GM23338 (cell line): Measurements from ENCODE around the gene RAB27B. TPM values are rescaled to one million over a fixed set of nuclear protein-coding genes. Genes with fewer than 3 reads are reported as not detected.

Experiments used
- ATAC-seq: fragments of 200-7000 bp; cut with Tn5 transposase; 3 replicates; pipeline ENCODE4 v1.9.1; 2020
- DNase-seq: peaks from one replicate; pipeline ENCODE4 v3.0.0-alpha.2; 2015; ENCODE audit warnings: low spot score
- H2AFZ ChIP-seq: fragments of 200-600 bp; sonication (generic); 2 replicates; pipeline ENCODE4 v1.8.0; 2016; ENCODE audit warnings: antibody characterized with exemption, mild to moderate bottlenecking, moderate library complexity
- H3F3A ChIP-seq: fragments of 200-600 bp; sonication (generic); replicated peaks from 2 replicates; pipeline ENCODE4 v1.8.0; 2017; ENCODE audit warnings: antibody characterized with exemption, mixed run types, low read depth
- H3K27ac ChIP-seq: fragments of 200-600 bp; sonication (generic); 2 replicates; pipeline ENCODE4 v1.6.1; 2016; ENCODE audit warnings: low read depth
- H3K27me3 ChIP-seq: fragments of 200-600 bp; sonication (generic); 2 replicates; pipeline ENCODE4 v1.8.0; 2016; ENCODE audit warnings: mild to moderate bottlenecking, mixed run types, moderate library complexity; ENCODE audit not compliant: insufficient read depth
- H3K36me3 ChIP-seq: fragments of 200-600 bp; sonication (generic); 2 replicates; pipeline ENCODE4 v1.8.0; 2016; ENCODE audit warnings: mild to moderate bottlenecking; ENCODE audit not compliant: insufficient read depth
- H3K4me1 ChIP-seq: fragments of 200-600 bp; sonication (generic); 2 replicates; pipeline ENCODE4 v1.8.0; 2016; ENCODE audit warnings: mild to moderate bottlenecking, moderate library complexity; ENCODE audit not compliant: insufficient read depth
- H3K4me2 ChIP-seq: fragments of 200-600 bp; sonication (generic); 2 replicates; pipeline ENCODE4 v1.7.1; 2017; ENCODE audit warnings: mixed run types
- H3K4me3 ChIP-seq: fragments of 200-600 bp; sonication (generic); 2 replicates; pipeline ENCODE4 v1.6.1; 2016; ENCODE audit warnings: mixed run types
- H3K79me2 ChIP-seq: fragments of 200-600 bp; sonication (generic); replicated peaks from 2 replicates; pipeline ENCODE4 v1.8.0; 2017; ENCODE audit warnings: mild to moderate bottlenecking; ENCODE audit not compliant: insufficient read depth
- H3K9me2 ChIP-seq: fragments of 200-600 bp; sonication (generic); 2 replicates; pipeline ENCODE4 v1.8.0; 2017; ENCODE audit not compliant: insufficient read depth
- H4K20me1 ChIP-seq: fragments of 200-600 bp; sonication (generic); replicated peaks from 2 replicates; pipeline ENCODE4 v1.8.0; 2017; ENCODE audit warnings: mild to moderate bottlenecking; ENCODE audit not compliant: insufficient read depth
- H3K27ac Mint-ChIP-seq: 2 replicates; pipeline ENCODE4 v1.8.0; 2020; ENCODE audit warnings: inconsistent platforms, mild to moderate bottlenecking, moderate library complexity, mixed read lengths
- H3K27me3 Mint-ChIP-seq: 3 replicates; pipeline ENCODE4 v1.8.0; 2022; ENCODE audit warnings: low read depth, mild to moderate bottlenecking, moderate library complexity, mixed read lengths, inconsistent platforms; ENCODE audit not compliant: insufficient read depth, poor library complexity
- H3K36me3 Mint-ChIP-seq: 3 replicates; pipeline ENCODE4 v1.8.0; 2021; ENCODE audit warnings: low read depth, mild to moderate bottlenecking, inconsistent platforms, moderate library complexity, mixed read lengths
- H3K4me1 Mint-ChIP-seq: 3 replicates; pipeline ENCODE4 v1.8.0; 2020; ENCODE audit warnings: mild to moderate bottlenecking, inconsistent platforms, mixed read lengths
- H3K4me3 Mint-ChIP-seq: 3 replicates; pipeline ENCODE4 v1.8.0; 2021; ENCODE audit warnings: moderate library complexity, mild to moderate bottlenecking, inconsistent platforms, mixed read lengths
- H3K9me3 Mint-ChIP-seq: 3 replicates; pipeline ENCODE4 v1.8.0; 2020; ENCODE audit warnings: moderate library complexity, mild to moderate bottlenecking, inconsistent platforms, mixed read lengths
- EZH2phosphoT487 ChIP-seq: fragments of 200-600 bp; sonication (generic); IDR thresholded peaks from one replicate; pipeline ENCODE4 v1.8.1; 2018; ENCODE audit warnings: antibody characterized with exemption; ENCODE audit not compliant: unreplicated experiment
- JUNB ChIP-seq: IDR thresholded peaks from one replicate; pipeline ENCODE4 v1.6.1; 2016; ENCODE audit warnings: antibody characterized with exemption; ENCODE audit not compliant: unreplicated experiment
- ZNF462 ChIP-seq: fragments of 250-450 bp; sonication (Bioruptor Pico); IDR thresholded peaks from 2 replicates; pipeline ENCODE4 v1.5.0; 2020; ENCODE audit warnings: mild to moderate bottlenecking, moderate library complexity
- polyA plus RNA-seq: library from polyadenylated mRNA; unstranded; fragments of >200 nt; fragmentation: Nextera tagmentation; extraction: Ambion mirVana; gene quantifications from 2 replicates; pipeline ENCODE4 v1.2.1, GENCODE V29; 2016
- total RNA-seq: library from RNA; depleted of rRNA; stranded (reverse); fragments of >200 nt; shearing (Covaris generic); gene quantifications from 2 replicates; pipeline ENCODE4 v1.2.3, GENCODE V29; 2014
- TF ChIP-seq, protein P1 (sequence below), 2 experiments: fragments of 200-600 bp in 1 of 2; sonication (generic) in 1 of 2; conservative IDR thresholded peaks; 2 replicates each; pipeline versions ENCODE4 v1.5.1 to v1.6.1; 2016 to 2017; ENCODE audit warnings: antibody characterized with exemption in 2 of 2, low read depth in 2 of 2, mild to moderate bottlenecking in 2 of 2, moderate library complexity in 1 of 2

RAB27B gene
- total and polyA plus RNA-seq, 2 experiments from 2014 or later: 0.13 to 0.56 TPM

- no peak overlapping the region for H3K27ac Mint-ChIP-seq
- H3K27me3 Mint-ChIP-seq: peaks cover 1% of the 10 kb centered on the region
- H3K9me3 Mint-ChIP-seq: peaks cover 2% of the 10 kb centered on the region; the same call in 2 of the 3 replicates
- Histone ChIP-seq H3K27ac (no peak overlapping the region), H3K4me3 (no peak overlapping the region), H3K36me3 (no peaks in the 10 kb centered on the region), H2AFZ (no peak overlapping the region), H4K20me1 (no peaks in the 10 kb centered on the region), H3K79me2 (no peaks in the 10 kb centered on the region), H3K4me1 (no peaks in the 10 kb centered on the region), H3F3A (no peaks in the 10 kb centered on the region), H3K4me2 (no peak overlapping the region), H3K27me3 (no peaks in the 10 kb centered on the region), H3K9me2 (no peaks in the 10 kb centered on the region)
- no peak overlapping the region for H3K4me3 Mint-ChIP-seq
- TF ChIP-seq ZNF462 (no peak), EZH2phosphoT487 (no peak), JUNB (no peak)
- TF ChIP-seq, protein P1, sequence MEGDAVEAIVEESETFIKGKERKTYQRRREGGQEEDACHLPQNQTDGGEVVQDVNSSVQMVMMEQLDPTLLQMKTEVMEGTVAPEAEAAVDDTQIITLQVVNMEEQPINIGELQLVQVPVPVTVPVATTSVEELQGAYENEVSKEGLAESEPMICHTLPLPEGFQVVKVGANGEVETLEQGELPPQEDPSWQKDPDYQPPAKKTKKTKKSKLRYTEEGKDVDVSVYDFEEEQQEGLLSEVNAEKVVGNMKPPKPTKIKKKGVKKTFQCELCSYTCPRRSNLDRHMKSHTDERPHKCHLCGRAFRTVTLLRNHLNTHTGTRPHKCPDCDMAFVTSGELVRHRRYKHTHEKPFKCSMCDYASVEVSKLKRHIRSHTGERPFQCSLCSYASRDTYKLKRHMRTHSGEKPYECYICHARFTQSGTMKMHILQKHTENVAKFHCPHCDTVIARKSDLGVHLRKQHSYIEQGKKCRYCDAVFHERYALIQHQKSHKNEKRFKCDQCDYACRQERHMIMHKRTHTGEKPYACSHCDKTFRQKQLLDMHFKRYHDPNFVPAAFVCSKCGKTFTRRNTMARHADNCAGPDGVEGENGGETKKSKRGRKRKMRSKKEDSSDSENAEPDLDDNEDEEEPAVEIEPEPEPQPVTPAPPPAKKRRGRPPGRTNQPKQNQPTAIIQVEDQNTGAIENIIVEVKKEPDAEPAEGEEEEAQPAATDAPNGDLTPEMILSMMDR (conservative IDR thresholded peaks at IDR 0.05; ENCODE audit: low read depth in 2 of 2): no peak
- ATAC-seq: no peak
- DNase-seq: no peak
- no peaks in the 10 kb centered on the region for H3K36me3 Mint-ChIP-seq
- peaks cover 6% of the 10 kb centered on the region; the same call in 2 of the 3 replicates for H3K4me1 Mint-ChIP-seq
Measured at GRCh38 chr18:54905629-54906028, 77.4 kb downstream of the RAB27B start.
